K562 (cell line): ENCODE measurements around the gene HES3. TPM values are rescaled to one million over a fixed set of nuclear protein-coding genes. Genes with fewer than 3 reads are reported as not detected.

Source experiments
- CBX3 ChIP-seq, 2 experiments: IDR thresholded peaks; 1 replicate in 1 of 2; 2 replicates in 1 of 2; pipeline ENCODE4 v1.6.1; 2012; ENCODE audit warnings: inconsistent platforms in 2 of 2, low read length in 2 of 2, borderline replicate concordance in 1 of 2, control low read depth in 1 of 2
- CHD2 ChIP-seq: IDR thresholded peaks from 2 replicates; pipeline ENCODE4 v1.6.1; 2011; ENCODE audit warnings: low read depth, low read length
- GABPA ChIP-seq: fragments of 200-800 bp; sonication (Bioruptor generic); conservative IDR thresholded peaks from 2 replicates; pipeline ENCODE4 v1.6.1; 2016; ENCODE audit warnings: low read depth, missing genetic modification characterization, missing compliant biosample characterization
- HNRNPH1 ChIP-seq: fragments of 200-400 bp; formaldehyde crosslinking; optimal IDR thresholded peaks from 2 replicates; pipeline ENCODE3; 2017; ENCODE audit warnings: low read depth, mild to moderate bottlenecking, low read length, moderate library complexity
- JUNB ChIP-seq: fragments of 450-650 bp; formaldehyde crosslinking; conservative IDR thresholded peaks from 2 replicates; pipeline ENCODE4 v1.4.0; 2020; ENCODE audit warnings: mild to moderate bottlenecking
- KDM2B ChIP-seq: fragments of 250-450 bp; sonication (Bioruptor Pico); IDR thresholded peaks from 2 replicates; pipeline ENCODE4 v1.8.0; 2021; ENCODE audit warnings: mild to moderate bottlenecking, moderate library complexity
- NR2C2 ChIP-seq, 2 experiments: fragments of 200-800 bp in 1 of 2; sonication (Bioruptor generic) in 1 of 2; sonication (generic) in 1 of 2; formaldehyde crosslinking in 1 of 2; IDR thresholded peaks; 2 replicates each; pipeline versions ENCODE4 v1.6.1 to v1.8.0; 2016 to 2022; ENCODE audit warnings: mild to moderate bottlenecking in 1 of 2, missing compliant biosample characterization in 1 of 2, missing genetic modification characterization in 1 of 2, missing genetic modification reagents in 1 of 2
- PCBP1 ChIP-seq: fragments of 200-400 bp; formaldehyde crosslinking; IDR thresholded peaks from 2 replicates; pipeline ENCODE4 v1.6.1; 2018; ENCODE audit warnings: mild to moderate bottlenecking, low read depth, low read length; ENCODE audit not compliant: poor library complexity, severe bottlenecking
- SMARCA4 ChIP-seq: fragments of 450-650 bp; IDR thresholded peaks from 2 replicates; pipeline ENCODE4 v1.6.1; 2016
- SRF ChIP-seq, 2 experiments: fragments of 250-450, 450-650 bp in 1 of 2; sonication (Bioruptor Pico) in 1 of 2; sonication (generic) in 1 of 2; formaldehyde crosslinking; IDR thresholded peaks; 2 replicates each; pipeline versions ENCODE4 v1.5.0 to v1.5.1; 2020 to 2022; ENCODE audit warnings: mild to moderate bottlenecking in 1 of 2, missing genetic modification reagents in 1 of 2
- ZNF696 ChIP-seq: fragments of 250-450 bp; sonication (Bioruptor Pico); conservative IDR thresholded peaks from 2 replicates; pipeline ENCODE4 v1.4.0; 2020; ENCODE audit warnings: mild to moderate bottlenecking, moderate library complexity
- ZNF740 ChIP-seq, 3 experiments: fragments of 200-800 bp in 1 of 3; sonication (Bioruptor generic) in 1 of 3; sonication (generic) in 1 of 3; formaldehyde crosslinking in 1 of 3; IDR thresholded peaks; 2 replicates each; pipeline versions ENCODE4 v1.6.1 to v1.8.0; 2016 to 2022; ENCODE audit warnings: mild to moderate bottlenecking in 2 of 3, missing compliant biosample characterization in 2 of 3, missing genetic modification characterization in 2 of 3, missing genetic modification reagents in 1 of 3
- polyA plus RNA-seq, 8 experiments: library from polyadenylated mRNA; depleted of rRNA in 4 of 8; stranded (reverse) in 5 of 8; unstranded in 3 of 8; fragments of >200 nt; fragmentation: Nextera tagmentation in 2 of 8; fragmentation: Illumina TruSeq in 1 of 8; extraction: Ambion mirVana in 2 of 8; extraction: Trizol in 1 of 8; gene quantifications; 2 replicates each; pipeline versions ENCODE4 v1.2.1 to v1.2.3, GENCODE V29; 2011 to 2014; ENCODE audit warnings: inconsistent platforms in 1 of 8, missing spikeins in 1 of 8
- total RNA-seq, 7 experiments: library from RNA; depleted of rRNA in 6 of 7; stranded (reverse); fragments of >200 nt in 6 of 7; fragmentation: Illumina TruSeq in 2 of 7; extraction: Trizol in 2 of 7; gene quantifications; 2 replicates each; pipeline versions ENCODE4 v1.2.1 to v1.2.3, GENCODE V29; 2011 to 2021; ENCODE audit warnings: low replicate concordance in 1 of 7
- TF ChIP-seq, protein P1 (sequence below), 2 experiments: IDR thresholded peaks; 2 replicates each; pipeline ENCODE4 v1.6.1; 2011; ENCODE audit warnings: borderline replicate concordance in 1 of 2, control low read depth in 1 of 2, low read depth in 1 of 2, low read length in 1 of 2, mild to moderate bottlenecking in 1 of 2, mixed read lengths in 1 of 2, moderate library complexity in 1 of 2; ENCODE audit not compliant: insufficient read depth in 1 of 2, insufficient read length in 1 of 2, poor library complexity in 1 of 2, severe bottlenecking in 1 of 2; ENCODE audit errors: extremely low read depth in 1 of 2
- TF ChIP-seq, protein P2 (sequence below): fragments of 450-650 bp; IDR thresholded peaks from 2 replicates; pipeline ENCODE4 v1.6.1; 2016; ENCODE audit warnings: antibody characterized with exemption
- TF ChIP-seq, protein P3 (sequence below): fragments of 450-650 bp; conservative IDR thresholded peaks from 2 replicates; pipeline ENCODE4 v1.6.1; 2016; ENCODE audit warnings: missing genetic modification characterization, low read depth, mild to moderate bottlenecking, missing compliant biosample characterization, moderate library complexity
- TF ChIP-seq, protein P4 (sequence below): sonication (generic); formaldehyde crosslinking; IDR thresholded peaks from 2 replicates; pipeline ENCODE4 v1.9.0; 2022; ENCODE audit warnings: mild to moderate bottlenecking, missing genetic modification reagents
- TF ChIP-seq, protein P5 (sequence below): sonication (generic); formaldehyde crosslinking; IDR thresholded peaks from 2 replicates; pipeline ENCODE4 v1.8.1; 2023; ENCODE audit warnings: mild to moderate bottlenecking, missing genetic modification reagents

Gene HES3
- total and polyA plus RNA-seq, 9 of the 15 experiments (the other 6 are each of a cell fraction or from before 2014, with no cell fraction given) = not detected

- no peak; the same call in 1 of the 2 replicates for TF ChIP-seq ZNF740 (CRISPR knock-in tag; IDR thresholded peaks at IDR 0.05)
- no peak for TF ChIP-seq ZNF740 (tag; IDR thresholded peaks at IDR 0.05)
- no peak for TF ChIP-seq SRF (CRISPR knock-in tag; IDR thresholded peaks at IDR 0.05)
- TF ChIP-seq PCBP1 = peak; percentile 51
- no peak for TF ChIP-seq ZNF696 (CRISPR knock-in tag)
- TF ChIP-seq NR2C2 (CRISPR knock-in tag; IDR thresholded peaks at IDR 0.05) = peak; percentile 56; the same call in 1 of the 2 replicates
- TF ChIP-seq NR2C2 (tag; IDR thresholded peaks at IDR 0.05) = no peak; the same call in 1 of the 2 replicates
- TF ChIP-seq, protein P1, sequence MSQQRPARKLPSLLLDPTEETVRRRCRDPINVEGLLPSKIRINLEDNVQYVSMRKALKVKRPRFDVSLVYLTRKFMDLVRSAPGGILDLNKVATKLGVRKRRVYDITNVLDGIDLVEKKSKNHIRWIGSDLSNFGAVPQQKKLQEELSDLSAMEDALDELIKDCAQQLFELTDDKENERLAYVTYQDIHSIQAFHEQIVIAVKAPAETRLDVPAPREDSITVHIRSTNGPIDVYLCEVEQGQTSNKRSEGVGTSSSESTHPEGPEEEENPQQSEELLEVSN (IDR thresholded peaks at IDR 0.05; ENCODE audit: borderline replicate concordance in 1 of 2, extremely low read depth in 1 of 2, insufficient read depth in 1 of 2, insufficient read length in 1 of 2, low read depth in 1 of 2, low read length in 1 of 2, poor library complexity in 1 of 2, severe bottlenecking in 1 of 2) = peak; percentile 96 to 99
- no peak for TF ChIP-seq HNRNPH1
- TF ChIP-seq, protein P2, sequence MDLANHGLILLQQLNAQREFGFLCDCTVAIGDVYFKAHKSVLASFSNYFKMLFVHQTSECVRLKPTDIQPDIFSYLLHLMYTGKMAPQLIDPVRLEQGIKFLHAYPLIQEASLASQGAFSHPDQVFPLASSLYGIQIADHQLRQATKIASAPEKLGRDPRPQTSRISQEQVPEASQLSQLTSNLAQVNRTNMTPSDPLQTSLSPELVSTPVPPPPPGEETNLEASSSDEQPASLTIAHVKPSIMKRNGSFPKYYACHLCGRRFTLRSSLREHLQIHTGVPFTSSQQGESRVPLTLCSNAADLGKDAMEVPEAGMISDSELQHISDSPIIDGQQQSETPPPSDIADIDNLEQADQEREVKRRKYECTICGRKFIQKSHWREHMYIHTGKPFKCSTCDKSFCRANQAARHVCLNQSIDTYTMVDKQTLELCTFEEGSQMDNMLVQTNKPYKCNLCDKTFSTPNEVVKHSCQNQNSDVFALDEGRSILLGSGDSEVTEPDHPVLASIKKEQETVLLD = no peak
- TF ChIP-seq, protein P3, sequence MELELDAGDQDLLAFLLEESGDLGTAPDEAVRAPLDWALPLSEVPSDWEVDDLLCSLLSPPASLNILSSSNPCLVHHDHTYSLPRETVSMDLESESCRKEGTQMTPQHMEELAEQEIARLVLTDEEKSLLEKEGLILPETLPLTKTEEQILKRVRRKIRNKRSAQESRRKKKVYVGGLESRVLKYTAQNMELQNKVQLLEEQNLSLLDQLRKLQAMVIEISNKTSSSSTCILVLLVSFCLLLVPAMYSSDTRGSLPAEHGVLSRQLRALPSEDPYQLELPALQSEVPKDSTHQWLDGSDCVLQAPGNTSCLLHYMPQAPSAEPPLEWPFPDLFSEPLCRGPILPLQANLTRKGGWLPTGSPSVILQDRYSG (tag) = no peak; the same call in 1 of the 2 replicates
- TF ChIP-seq KDM2B (CRISPR knock-in tag) = no peak
- TF ChIP-seq SMARCA4 = no peak
- no peak for TF ChIP-seq JUNB (CRISPR knock-in tag)
- TF ChIP-seq, protein P4, sequence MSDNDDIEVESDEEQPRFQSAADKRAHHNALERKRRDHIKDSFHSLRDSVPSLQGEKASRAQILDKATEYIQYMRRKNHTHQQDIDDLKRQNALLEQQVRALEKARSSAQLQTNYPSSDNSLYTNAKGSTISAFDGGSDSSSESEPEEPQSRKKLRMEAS (CRISPR knock-in tag) = peak; percentile 93
- 0 out of 2 replicates have a peak, but pooled peaks have one; percentile 14 for TF ChIP-seq CHD2
- TF ChIP-seq, protein P5, sequence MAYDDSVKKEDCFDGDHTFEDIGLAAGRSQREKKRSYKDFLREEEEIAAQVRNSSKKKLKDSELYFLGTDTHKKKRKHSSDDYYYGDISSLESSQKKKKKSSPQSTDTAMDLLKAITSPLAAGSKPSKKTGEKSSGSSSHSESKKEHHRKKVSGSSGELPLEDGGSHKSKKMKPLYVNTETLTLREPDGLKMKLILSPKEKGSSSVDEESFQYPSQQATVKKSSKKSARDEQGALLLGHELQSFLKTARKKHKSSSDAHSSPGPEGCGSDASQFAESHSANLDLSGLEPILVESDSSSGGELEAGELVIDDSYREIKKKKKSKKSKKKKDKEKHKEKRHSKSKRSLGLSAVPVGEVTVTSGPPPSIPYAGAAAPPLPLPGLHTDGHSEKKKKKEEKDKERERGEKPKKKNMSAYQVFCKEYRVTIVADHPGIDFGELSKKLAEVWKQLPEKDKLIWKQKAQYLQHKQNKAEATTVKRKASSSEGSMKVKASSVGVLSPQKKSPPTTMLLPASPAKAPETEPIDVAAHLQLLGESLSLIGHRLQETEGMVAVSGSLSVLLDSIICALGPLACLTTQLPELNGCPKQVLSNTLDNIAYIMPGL = peak; percentile 81; the same call in 1 of the 2 replicates
- TF ChIP-seq GABPA = 0 out of 2 replicates have a peak, but pooled peaks have one; percentile 5
- 0 out of 3 replicates have a peak, but pooled peaks of 1 of the 2 experiments have one; percentile 43 for TF ChIP-seq CBX3 (IDR thresholded peaks at IDR 0.05; ENCODE audit: borderline replicate concordance in 1 of 2, low read length in 2 of 2)
Measured at GRCh38 chr1:6208723-6209660, 35.0 kb upstream of the HES3 start (continued).
